ENCODE measurements around the gene HK3.

DNA sequence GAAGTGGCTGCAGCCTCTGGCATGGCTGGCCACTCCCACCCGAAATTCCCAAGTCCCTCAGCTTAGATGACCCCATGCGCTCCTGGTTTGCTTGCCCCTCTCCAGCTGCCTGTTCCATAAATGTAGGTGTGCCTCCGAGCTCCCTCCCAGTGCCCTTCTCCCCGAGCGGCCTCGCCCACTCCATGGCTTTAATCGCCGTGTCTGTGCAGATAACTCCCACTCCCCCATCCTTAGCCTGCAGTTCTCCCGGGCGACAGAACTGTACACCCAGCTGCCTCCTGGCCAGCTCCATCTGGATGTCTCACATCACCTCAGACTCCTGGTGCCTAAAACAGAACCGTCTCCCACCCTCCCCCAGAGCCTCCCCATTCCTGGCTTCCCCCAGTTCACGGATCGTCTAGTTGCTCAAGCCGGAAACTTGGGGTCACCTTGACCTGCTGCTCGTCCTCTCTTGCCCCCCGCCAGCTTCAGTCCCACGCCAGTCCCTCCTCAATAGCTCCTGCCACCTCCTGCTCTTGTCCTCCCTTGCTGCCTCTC, 24.1 kb downstream of the HK3 start:
- TF ChIP-seq, protein P1, sequence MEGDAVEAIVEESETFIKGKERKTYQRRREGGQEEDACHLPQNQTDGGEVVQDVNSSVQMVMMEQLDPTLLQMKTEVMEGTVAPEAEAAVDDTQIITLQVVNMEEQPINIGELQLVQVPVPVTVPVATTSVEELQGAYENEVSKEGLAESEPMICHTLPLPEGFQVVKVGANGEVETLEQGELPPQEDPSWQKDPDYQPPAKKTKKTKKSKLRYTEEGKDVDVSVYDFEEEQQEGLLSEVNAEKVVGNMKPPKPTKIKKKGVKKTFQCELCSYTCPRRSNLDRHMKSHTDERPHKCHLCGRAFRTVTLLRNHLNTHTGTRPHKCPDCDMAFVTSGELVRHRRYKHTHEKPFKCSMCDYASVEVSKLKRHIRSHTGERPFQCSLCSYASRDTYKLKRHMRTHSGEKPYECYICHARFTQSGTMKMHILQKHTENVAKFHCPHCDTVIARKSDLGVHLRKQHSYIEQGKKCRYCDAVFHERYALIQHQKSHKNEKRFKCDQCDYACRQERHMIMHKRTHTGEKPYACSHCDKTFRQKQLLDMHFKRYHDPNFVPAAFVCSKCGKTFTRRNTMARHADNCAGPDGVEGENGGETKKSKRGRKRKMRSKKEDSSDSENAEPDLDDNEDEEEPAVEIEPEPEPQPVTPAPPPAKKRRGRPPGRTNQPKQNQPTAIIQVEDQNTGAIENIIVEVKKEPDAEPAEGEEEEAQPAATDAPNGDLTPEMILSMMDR (IDR thresholded peaks at IDR 0.05; ENCODE audit: low read depth, low read length, missing input control): no peak
- TF ChIP-seq, protein P2, sequence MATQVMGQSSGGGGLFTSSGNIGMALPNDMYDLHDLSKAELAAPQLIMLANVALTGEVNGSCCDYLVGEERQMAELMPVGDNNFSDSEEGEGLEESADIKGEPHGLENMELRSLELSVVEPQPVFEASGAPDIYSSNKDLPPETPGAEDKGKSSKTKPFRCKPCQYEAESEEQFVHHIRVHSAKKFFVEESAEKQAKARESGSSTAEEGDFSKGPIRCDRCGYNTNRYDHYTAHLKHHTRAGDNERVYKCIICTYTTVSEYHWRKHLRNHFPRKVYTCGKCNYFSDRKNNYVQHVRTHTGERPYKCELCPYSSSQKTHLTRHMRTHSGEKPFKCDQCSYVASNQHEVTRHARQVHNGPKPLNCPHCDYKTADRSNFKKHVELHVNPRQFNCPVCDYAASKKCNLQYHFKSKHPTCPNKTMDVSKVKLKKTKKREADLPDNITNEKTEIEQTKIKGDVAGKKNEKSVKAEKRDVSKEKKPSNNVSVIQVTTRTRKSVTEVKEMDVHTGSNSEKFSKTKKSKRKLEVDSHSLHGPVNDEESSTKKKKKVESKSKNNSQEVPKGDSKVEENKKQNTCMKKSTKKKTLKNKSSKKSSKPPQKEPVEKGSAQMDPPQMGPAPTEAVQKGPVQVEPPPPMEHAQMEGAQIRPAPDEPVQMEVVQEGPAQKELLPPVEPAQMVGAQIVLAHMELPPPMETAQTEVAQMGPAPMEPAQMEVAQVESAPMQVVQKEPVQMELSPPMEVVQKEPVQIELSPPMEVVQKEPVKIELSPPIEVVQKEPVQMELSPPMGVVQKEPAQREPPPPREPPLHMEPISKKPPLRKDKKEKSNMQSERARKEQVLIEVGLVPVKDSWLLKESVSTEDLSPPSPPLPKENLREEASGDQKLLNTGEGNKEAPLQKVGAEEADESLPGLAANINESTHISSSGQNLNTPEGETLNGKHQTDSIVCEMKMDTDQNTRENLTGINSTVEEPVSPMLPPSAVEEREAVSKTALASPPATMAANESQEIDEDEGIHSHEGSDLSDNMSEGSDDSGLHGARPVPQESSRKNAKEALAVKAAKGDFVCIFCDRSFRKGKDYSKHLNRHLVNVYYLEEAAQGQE (IDR thresholded peaks at IDR 0.05): no peak
- TF ChIP-seq NR2F2 (IDR thresholded peaks at IDR 0.05) (no peak), RXRA (IDR thresholded peaks at IDR 0.05) (no peak), FOXA1 (IDR thresholded peaks at IDR 0.05) (no peak)

Data from liver (tissue), 3 donors.